H1 (cell line): ENCODE measurements around the gene LARP4B. TPM values are rescaled to one million over a fixed set of nuclear protein-coding genes. Genes with fewer than 3 reads are reported as not detected.

Experiments used
- SP4 ChIP-seq: IDR thresholded peaks from 2 replicates; pipeline ENCODE4 v1.6.1; 2012; ENCODE audit warnings: low read length, inconsistent platforms
- YY1 ChIP-seq: IDR thresholded peaks from 2 replicates; pipeline ENCODE4 v1.6.1; 2011; ENCODE audit warnings: low read depth, mild to moderate bottlenecking, low read length
- polyA plus RNA-seq, 7 experiments: library from polyadenylated mRNA; depleted of rRNA in 3 of 7; stranded (reverse) in 5 of 7; unstranded in 2 of 7; fragments of >200 nt in 5 of 7; fragments of 200-250 nt in 2 of 7; gene quantifications; 1 replicate in 5 of 7; 2 replicates in 1 of 7; 4 replicates in 1 of 7; pipeline versions ENCODE4 v1.2.1 to v1.2.3, GENCODE V29; 2011 to 2013; ENCODE audit warnings: missing spikeins in 2 of 7, mixed read lengths in 2 of 7
- total RNA-seq: library from RNA; stranded (reverse); fragmentation: NEBNext Ultra II Directional; extraction: Animal tissue kit (Norgen Biotek cat#: 25700); gene quantifications from 2 replicates; pipeline ENCODE4 v1.2.1, GENCODE V29; 2021

LARP4B gene
- total and polyA plus RNA-seq, 2 of the 8 experiments (the other 6 are each of a cell fraction or from before 2014, with no cell fraction given) = 20.1 to 78.6 TPM

GRCh38 chr10:958856-959255 lies 27.4 kb upstream of the LARP4B start (continued):
- TF ChIP-seq YY1 = no peak
- TF ChIP-seq SP4 = no peak
